Subcutaneous adipose tissue (tissue), 4 donors: Measurements from ENCODE around the gene SS18L1. TPM values are rescaled to one million over a fixed set of nuclear protein-coding genes. Genes with fewer than 3 reads are reported as not detected.

Source experiments
- total RNA-seq, 4 donors: library from RNA; depleted of rRNA; stranded (reverse); fragments of >200 nt; gene quantifications; one replicate each; pipeline ENCODE4 v1.1.0, GENCODE V29; 2016
- TF ChIP-seq, protein P1 (sequence below): fragments of 450-650 bp; IDR thresholded peaks from one replicate; pipeline ENCODE4 v1.5.1; 2016; ENCODE audit warnings: low read depth, mild to moderate bottlenecking, control low read depth, antibody characterized with exemption, moderate library complexity

Gene SS18L1
- total RNA-seq, 4 donors from 2014 or later, result 10.3 to 18.3 (median 12.9) TPM

DNA sequence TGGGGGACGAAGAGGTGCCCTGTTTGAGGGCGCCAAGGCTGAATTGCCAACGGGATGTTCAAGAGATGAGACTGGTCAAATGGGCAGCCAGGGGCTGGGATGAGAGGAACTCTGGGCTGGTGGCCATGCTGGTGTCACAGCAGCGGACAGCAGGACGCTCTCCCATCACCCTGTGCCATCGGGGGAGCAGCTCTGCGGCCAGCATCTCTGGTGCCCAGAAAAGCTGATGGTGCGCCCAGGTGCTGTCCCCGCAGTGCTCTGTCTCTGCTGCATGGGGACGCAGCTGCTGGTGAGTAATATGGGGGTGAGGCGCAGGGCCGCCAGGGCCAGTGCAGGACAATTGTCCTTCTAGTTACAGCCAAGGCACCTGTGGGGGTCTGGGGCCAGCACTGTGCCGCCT is 81.5 kb downstream of the SS18L1 start:
- TF ChIP-seq, protein P1, sequence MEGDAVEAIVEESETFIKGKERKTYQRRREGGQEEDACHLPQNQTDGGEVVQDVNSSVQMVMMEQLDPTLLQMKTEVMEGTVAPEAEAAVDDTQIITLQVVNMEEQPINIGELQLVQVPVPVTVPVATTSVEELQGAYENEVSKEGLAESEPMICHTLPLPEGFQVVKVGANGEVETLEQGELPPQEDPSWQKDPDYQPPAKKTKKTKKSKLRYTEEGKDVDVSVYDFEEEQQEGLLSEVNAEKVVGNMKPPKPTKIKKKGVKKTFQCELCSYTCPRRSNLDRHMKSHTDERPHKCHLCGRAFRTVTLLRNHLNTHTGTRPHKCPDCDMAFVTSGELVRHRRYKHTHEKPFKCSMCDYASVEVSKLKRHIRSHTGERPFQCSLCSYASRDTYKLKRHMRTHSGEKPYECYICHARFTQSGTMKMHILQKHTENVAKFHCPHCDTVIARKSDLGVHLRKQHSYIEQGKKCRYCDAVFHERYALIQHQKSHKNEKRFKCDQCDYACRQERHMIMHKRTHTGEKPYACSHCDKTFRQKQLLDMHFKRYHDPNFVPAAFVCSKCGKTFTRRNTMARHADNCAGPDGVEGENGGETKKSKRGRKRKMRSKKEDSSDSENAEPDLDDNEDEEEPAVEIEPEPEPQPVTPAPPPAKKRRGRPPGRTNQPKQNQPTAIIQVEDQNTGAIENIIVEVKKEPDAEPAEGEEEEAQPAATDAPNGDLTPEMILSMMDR, result no peak

DNA sequence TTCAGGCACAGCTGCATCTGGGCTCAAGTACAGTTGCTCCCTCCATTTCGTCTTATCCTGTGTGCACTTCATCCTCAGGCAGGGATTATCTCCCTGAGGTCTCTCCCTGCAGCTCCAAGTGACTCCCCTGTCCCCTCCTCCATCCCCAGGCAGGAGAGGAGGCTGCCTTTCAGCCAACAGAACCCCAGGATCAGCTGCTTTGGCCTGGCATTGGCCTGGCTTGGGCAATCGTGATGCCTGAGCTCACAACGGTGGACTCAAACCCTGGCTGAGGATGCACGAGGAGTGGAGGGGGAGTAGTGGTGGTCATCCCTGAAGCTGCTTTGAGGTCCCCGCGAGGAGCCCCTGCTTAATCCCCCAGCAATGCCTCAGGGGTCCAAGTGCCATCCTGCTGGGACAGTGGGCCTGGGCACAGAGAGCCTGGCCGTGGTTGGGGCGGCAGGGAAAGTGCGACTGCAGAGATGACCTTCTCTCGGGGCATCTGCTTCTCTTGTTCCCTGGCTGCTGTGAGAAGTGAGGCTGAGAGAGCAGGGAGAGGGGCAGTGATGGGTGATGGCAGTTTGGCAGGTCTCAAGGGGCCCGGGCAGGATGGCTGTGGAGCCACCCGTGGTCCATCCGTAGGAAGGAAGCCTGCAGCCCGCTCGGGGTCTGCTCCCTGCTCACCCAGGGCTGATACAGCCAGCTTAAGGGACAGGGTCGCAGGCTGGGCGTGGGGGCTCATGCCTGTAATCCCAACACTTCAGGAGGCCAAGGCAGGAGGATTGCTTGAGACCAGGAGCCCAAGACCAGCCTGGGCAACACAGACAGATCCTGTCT is 82.5 kb downstream of the SS18L1 start:
- TF ChIP-seq, protein P1, result no peak

DNA sequence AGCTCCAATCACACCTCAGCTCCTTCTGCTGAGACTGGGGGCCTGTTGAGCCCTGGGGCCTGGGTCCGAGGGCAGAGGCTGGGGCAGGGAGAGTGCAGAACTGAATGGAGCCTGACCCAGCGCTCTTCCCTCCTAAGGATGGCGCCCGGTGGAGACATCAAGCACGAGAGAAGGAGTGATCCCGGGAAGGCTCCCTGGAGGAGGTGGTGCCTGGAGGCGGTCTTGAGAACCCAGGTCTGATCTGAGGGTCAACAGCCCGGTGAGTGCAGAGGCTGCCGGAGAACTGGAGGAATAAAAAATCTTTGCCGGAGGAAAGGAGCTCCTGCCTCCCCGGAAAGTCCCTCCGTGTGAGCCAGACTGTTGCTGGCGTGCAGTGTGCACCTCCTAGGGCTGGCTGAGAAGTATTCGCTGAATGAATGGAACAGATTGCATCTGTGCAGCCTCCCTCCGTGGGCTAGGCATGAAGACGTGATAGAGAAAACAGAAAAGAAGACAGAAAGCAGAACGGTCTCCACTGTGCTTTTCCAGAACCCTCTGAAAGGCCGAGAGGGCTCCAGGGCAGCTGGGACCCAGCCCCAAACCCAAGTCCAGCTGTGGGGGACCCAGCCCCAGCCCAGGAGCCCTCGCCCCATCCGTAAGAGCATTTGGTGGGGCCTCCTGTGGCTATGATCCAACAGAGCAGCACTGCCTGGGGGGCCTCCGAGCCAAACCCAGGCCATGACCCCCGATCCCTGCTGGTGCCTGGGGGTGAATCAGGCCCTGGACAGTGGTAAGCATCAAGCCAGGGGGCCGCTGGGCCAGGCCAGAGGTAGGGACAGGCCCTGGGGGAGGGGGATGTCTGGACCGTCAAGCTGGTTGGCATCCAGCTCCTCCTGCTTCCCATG is 83.4 kb downstream of the SS18L1 start:
- TF ChIP-seq, protein P1, result no peak

DNA sequence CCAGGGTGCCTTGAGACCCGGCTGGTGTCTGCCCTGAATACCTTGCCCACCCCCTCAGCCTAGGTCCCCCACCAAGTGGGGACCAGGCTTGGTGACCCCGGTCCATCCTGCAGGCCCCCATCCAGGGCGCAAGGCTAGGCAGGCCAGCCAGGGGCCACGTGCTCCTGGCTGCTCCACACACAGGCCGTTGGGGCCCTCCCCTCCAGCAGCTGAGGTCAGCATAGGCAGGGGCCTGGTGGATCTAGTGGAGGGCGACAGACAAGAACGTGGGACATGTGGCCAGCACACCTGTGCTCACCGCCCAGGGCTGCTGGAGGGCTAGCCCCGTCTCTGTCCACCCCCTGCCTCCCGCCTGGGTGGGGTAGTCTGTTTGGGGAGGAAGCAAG is 84.0 kb downstream of the SS18L1 start:
- TF ChIP-seq, protein P1, result no peak

DNA sequence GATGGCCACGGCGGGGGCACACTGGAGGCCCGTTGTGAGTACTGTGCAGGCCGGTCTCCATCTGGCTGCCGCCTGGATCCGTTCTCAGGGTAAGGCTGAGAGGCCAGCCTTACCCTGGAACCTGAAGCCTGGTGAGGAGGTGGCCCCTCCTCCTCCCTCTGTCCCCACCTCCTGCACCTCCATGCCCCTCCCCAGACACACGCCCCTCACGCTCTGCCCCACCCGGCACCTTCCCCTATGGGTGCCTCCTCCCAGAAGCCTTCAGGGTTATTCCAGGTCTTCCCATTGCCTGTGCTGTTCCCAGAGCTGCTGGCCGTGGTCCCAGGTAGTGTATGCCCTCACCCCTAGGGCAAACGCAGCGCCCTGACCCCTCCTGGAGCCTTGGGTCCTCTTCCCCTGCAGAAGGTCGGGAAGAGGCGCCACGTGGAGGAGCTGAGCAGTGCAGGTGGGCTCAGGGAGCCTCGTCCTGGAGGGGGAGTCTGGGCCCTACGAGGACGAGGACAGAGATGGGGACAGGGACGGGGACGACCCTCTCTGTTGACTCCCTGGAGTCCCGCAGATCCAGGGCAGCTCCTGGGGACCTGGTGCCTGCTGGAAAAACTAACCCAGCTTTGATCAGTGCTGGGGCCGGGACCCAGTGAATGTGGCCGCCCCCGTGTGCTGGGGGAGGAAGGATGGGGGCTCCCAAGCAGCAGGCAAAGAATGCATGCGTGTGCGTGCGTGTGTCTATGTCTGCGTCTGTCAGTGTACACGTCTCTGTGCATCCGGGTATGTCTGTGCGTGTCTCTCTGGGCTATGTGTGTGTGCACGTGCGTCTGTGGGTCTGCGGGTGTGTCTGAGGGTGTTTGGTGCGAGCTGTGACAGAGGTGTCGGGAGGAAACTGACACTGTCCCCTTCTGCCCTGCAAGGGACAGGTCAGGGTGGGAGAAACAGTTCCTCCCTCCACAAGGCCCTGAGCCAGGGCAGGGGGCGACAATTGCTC is 84.7 kb downstream of the SS18L1 start:
- TF ChIP-seq, protein P1, result no peak

DNA sequence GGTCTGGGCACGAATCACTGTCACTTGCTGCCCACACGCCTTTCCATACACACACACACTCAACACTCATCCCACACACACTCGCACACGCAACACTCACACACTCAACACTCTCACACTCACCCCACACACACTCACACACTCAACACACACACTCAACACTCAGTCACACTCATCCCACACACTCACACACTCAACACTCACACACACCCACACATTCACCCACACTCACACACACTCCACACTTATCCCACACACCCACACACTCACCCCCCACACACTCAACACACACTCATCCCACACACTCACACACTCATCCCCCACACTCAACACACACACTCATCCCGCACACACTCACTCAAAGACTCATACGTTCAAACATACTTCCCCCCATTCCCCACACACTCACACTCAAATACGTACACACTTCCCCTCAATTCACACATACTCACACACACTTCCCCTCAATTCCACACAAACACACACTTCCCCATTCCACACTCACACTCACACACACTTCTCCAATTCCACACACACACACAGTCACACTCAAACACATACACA is 85.5 kb downstream of the SS18L1 start:
- TF ChIP-seq, protein P1, result no peak
